Measurements from ENCODE around the gene PPA2.
"Not testable (repeated sequence)": the region's sequence is repeated elsewhere in the genome, so short reads cannot be mapped to it uniquely, and the experiment has no call there.

The PPA2 gene

GRCh38 chr4:105415281-105415744, 58.5 kb downstream of the PPA2 start:
- H3K4me1 ChIP-seq = no peaks in the 10 kb centered on the region
- no peak overlapping the region for H3K4me3 ChIP-seq (ENCODE audit: low read depth, low read length)
- no peak overlapping the region for H3K27ac ChIP-seq
- no peak overlapping the region for H3K4me2 ChIP-seq (ENCODE audit: low read length)
- no peaks in the 10 kb centered on the region for H3K9me3 ChIP-seq (ENCODE audit: control insufficient read depth, low read length)
- TF ChIP-seq CTCF (IDR thresholded peaks at IDR 0.05) = no peak
- H2AFZ ChIP-seq = no peak overlapping the region
- no peaks in the 10 kb centered on the region for H3K36me3 ChIP-seq (ENCODE audit: control insufficient read depth, insufficient read depth, low read length)
- no peak overlapping the region for H3K9ac ChIP-seq
- no peaks in the 10 kb centered on the region for H3K27me3 ChIP-seq (ENCODE audit: control insufficient read depth, insufficient read depth, low read length)
- H3K79me2 ChIP-seq = no peaks in the 10 kb centered on the region

- Histone ChIP-seq H3K4me1 (no peaks in the 10 kb centered on the region), H3K4me2 (ENCODE audit: low read length) (no peak overlapping the region), H3K9ac (no peak overlapping the region), H3K4me3 (ENCODE audit: low read depth, low read length) (no peak overlapping the region), H3K9me3 (ENCODE audit: control insufficient read depth, low read length) (no peaks in the 10 kb centered on the region), H2AFZ (no peak overlapping the region), H3K79me2 (no peaks in the 10 kb centered on the region), H3K27ac (no peak overlapping the region), H3K27me3 (ENCODE audit: control insufficient read depth, insufficient read depth, low read length) (no peaks in the 10 kb centered on the region), H3K36me3 (ENCODE audit: control insufficient read depth, insufficient read depth, low read length) (no peaks in the 10 kb centered on the region)
- TF ChIP-seq CTCF (IDR thresholded peaks at IDR 0.05) = no peak
Observed at GRCh38 chr4:105414316-105414715, 59.5 kb downstream of the PPA2 start.

GRCh38 chr4:105409135-105409534, 64.7 kb downstream of the PPA2 start:
- not testable (repeated sequence) for H3K79me2 ChIP-seq; H2AFZ ChIP-seq; H3K9ac ChIP-seq; H3K9me3 ChIP-seq (ENCODE audit: control insufficient read depth, low read length); H3K4me3 ChIP-seq (ENCODE audit: low read depth, low read length); H3K36me3 ChIP-seq (ENCODE audit: control insufficient read depth, insufficient read depth, low read length); H3K4me2 ChIP-seq (ENCODE audit: low read length); H3K27ac ChIP-seq; H3K27me3 ChIP-seq (ENCODE audit: control insufficient read depth, insufficient read depth, low read length); H3K4me1 ChIP-seq

- Histone ChIP-seq H3K27ac (no peak overlapping the region), H3K4me1 (no peaks in the 10 kb centered on the region), H3K4me3 (ENCODE audit: low read depth, low read length) (no peak overlapping the region), H3K9me3 (ENCODE audit: control insufficient read depth, low read length) (no peaks in the 10 kb centered on the region), H3K36me3 (ENCODE audit: control insufficient read depth, insufficient read depth, low read length) (no peaks in the 10 kb centered on the region), H3K4me2 (ENCODE audit: low read length) (no peak overlapping the region), H2AFZ (no peak overlapping the region), H3K27me3 (ENCODE audit: control insufficient read depth, insufficient read depth, low read length) (no peaks in the 10 kb centered on the region), H3K79me2 (no peaks in the 10 kb centered on the region), H3K9ac (no peak overlapping the region)
- no peak for TF ChIP-seq CTCF (IDR thresholded peaks at IDR 0.05)
Observed at GRCh38 chr4:105400901-105401677, 72.8 kb downstream of the PPA2 start.

GRCh38 chr4:105399532-105400161, 74.2 kb downstream of the PPA2 start:
- no peak for TF ChIP-seq CTCF (IDR thresholded peaks at IDR 0.05)
- H3K9me3 ChIP-seq (ENCODE audit: control insufficient read depth, low read length) = no peaks in the 10 kb centered on the region

More at GRCh38 chr4:105399532-105400161, 74.2 kb downstream of the PPA2 start:
- Histone ChIP-seq H3K27ac (no peak overlapping the region), H3K79me2 (no peaks in the 10 kb centered on the region), H2AFZ (no peak overlapping the region), H3K4me2 (ENCODE audit: low read length) (no peak overlapping the region), H3K36me3 (ENCODE audit: control insufficient read depth, insufficient read depth, low read length) (no peaks in the 10 kb centered on the region), H3K4me3 (ENCODE audit: low read depth, low read length) (no peak overlapping the region), H3K9ac (no peak overlapping the region), H3K27me3 (ENCODE audit: control insufficient read depth, insufficient read depth, low read length) (no peaks in the 10 kb centered on the region), H3K4me1 (no peaks in the 10 kb centered on the region)

All from parathyroid adenoma (tissue), 2 donors.